HFF-Myc (cell line): ENCODE data around the gene PDCD1LG2.
"Not testable (repeated sequence)": the region's sequence is repeated elsewhere in the genome, so short reads cannot be mapped to it uniquely, and the experiment has no call there.

ENCODE experiments used
- DNase-seq: peaks from one replicate; pipeline ENCODE4 v3.0.0-alpha.2; 2011; ENCODE audit warnings: low read depth; ENCODE audit errors: extremely low read depth
- H3K4me3 ChIP-seq: replicated peaks from 2 replicates; pipeline ENCODE4 v1.5.1; 2011; ENCODE audit warnings: low read depth, mild to moderate bottlenecking, control low read depth, low read length
- TF ChIP-seq, protein P1 (sequence below): IDR thresholded peaks from 2 replicates; pipeline ENCODE4 v1.5.1; 2012; ENCODE audit warnings: mild to moderate bottlenecking, low read depth, low read length, control low read depth; ENCODE audit errors: missing control alignments

Gene PDCD1LG2

DNA sequence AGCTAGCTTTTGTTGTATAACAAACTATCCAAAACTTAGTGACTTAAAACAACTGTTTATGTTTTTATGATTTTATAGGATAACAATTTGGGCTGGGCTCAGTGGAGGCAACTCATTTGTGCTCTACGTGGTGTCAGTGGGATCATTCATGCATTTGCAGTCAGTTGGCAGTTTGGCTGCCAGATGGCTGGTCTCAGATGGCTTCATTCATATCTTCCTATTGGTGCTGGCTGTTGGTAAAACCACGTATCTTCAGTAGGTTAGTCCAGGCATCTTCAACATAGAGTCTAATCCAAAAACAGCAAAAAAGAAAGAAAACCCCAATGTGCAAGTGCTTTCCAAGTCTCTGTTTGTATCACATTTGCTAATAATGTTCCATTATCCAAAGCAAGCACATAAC is 66.9 kb downstream of the PDCD1LG2 start:
- DNase-seq, result no peak
- TF ChIP-seq, protein P1, sequence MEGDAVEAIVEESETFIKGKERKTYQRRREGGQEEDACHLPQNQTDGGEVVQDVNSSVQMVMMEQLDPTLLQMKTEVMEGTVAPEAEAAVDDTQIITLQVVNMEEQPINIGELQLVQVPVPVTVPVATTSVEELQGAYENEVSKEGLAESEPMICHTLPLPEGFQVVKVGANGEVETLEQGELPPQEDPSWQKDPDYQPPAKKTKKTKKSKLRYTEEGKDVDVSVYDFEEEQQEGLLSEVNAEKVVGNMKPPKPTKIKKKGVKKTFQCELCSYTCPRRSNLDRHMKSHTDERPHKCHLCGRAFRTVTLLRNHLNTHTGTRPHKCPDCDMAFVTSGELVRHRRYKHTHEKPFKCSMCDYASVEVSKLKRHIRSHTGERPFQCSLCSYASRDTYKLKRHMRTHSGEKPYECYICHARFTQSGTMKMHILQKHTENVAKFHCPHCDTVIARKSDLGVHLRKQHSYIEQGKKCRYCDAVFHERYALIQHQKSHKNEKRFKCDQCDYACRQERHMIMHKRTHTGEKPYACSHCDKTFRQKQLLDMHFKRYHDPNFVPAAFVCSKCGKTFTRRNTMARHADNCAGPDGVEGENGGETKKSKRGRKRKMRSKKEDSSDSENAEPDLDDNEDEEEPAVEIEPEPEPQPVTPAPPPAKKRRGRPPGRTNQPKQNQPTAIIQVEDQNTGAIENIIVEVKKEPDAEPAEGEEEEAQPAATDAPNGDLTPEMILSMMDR, result no peak

DNA sequence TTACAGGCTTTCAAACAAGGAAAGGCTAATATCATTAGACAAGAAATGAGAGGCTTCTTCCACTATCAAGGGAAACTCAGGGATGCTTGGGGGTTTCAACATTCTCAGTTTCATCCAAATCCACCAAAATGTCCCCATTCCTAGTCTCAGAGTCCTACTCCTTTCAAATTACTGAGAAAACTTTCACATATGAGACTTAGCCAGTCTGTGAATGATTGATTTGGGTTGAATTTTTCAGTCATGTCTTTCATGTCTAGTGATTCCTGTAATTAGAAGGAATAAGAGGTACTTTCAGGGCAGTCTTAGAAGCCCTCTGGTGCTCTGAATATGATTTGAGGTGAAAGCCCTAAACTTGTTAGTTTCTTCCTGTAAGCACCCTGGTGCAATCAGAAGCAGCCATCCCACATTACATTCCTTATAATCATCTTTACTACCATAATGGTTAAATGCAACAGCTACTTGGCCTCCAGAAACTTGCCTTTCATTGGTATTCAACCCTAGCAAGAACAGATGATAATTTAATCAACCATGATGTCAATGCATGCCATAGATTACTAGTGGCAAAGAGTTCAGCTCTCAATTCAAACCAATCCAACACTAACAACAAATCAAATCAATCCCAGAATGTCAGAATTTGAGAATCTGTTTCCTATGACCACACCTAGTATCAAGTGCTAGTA is 67.8 kb downstream of the PDCD1LG2 start:
- no peak for DNase-seq
- TF ChIP-seq, protein P1, result no peak

More for the DNA sequence above, 66.9 kb downstream of the PDCD1LG2 start:
- no peak overlapping the region for H3K4me3 ChIP-seq

DNA sequence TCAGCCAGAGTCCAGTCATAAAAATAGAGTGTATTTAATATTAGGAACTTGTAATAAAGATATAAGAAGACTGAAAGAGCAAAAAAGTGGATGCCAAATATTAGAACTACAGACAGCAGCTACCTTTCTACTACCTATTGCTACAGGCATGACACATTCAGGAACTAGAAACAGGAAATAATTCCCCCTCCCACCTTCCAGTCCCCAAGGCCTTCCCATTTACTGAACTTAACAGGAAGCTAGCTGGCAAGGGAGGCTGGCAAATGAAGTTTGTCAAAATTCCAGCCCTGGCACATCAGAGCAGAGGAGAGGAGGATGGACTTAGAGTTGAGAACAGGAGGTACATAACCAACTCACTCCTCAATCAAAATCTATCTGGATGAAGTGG is 68.4 kb downstream of the PDCD1LG2 start:
- no peak overlapping the region for H3K4me3 ChIP-seq
- DNase-seq, result no peak
- TF ChIP-seq, protein P1, result no peak

More for the DNA sequence above, 67.8 kb downstream of the PDCD1LG2 start:
- no peak overlapping the region for H3K4me3 ChIP-seq

DNA sequence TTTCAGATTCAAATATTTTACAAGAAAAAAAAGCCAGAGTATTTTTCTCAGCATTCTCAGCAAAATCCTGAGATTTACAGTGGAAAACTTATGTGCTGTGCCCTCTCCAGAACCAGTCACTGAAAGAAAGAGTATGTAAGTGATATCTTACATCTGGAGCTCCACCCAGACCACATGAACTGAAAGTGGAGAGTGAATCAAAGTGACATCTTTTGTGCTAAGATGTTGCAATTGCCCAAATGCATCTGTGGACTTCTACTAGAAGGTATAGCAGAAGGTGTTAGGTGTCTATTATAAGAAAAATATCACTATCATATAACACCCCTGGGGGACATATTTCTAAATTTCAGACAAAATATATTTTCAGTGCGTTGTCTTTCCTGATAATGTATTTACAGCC is 69.5 kb downstream of the PDCD1LG2 start:
- no peak for DNase-seq
- H3K4me3 ChIP-seq, result no peak overlapping the region
- TF ChIP-seq, protein P1, result no peak

DNA sequence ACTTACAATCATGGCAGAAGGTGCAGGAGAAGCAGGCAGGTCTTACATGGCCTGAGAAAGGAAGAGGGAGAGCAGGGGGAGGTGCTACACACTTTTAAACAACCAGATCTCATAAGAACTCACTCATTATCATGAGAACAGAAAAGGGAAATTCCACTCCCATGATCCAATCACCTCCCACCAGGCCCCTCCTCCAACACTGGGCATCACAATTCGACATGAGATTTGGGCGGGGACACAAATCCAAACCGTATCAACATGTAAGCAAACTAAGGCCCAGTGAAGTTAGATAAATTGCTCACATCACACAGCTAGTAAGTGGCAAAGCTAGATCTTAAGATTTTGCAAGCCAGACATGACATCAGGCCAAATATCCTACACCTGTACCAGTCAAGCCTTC is 70.3 kb downstream of the PDCD1LG2 start:
- H3K4me3 ChIP-seq, result no peak overlapping the region
- DNase-seq, result no peak
- TF ChIP-seq, protein P1, result no peak

DNA sequence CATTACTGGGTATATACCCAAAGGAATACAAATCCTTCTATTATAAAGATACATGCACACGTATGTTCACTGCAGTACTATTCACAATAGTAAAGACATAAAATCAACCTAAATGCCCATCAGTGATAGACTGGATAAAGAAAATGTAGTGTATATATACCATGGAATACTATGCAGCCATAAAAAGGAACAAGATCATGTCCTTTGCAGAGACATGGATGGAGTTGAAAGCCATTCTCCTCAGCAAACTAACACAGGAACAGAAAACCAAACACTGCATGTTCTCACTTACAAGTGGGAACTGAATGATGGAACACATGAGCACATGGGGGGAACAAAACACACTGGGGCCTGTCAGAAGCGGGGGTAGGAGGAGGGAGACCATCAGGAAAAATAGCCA is 71.4 kb downstream of the PDCD1LG2 start:
- not testable (repeated sequence) for H3K4me3 ChIP-seq, DNase-seq

DNA sequence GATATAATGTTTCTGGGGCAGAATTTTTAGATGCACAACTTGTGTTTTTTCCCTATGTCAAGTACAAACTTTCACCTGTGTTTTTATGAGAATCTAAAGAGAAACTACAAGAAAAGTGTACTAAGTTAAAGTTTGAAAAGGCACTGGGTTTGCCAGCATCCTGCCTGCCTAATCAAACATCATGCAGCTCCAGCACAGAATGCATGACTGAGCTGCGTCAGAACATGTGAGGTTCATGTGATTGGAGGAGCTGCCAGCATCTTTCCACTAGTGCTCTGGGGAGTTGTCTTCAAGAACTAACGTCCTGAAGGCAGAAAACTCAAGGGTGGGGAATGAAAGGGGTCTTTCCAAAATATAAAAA is 72.5 kb downstream of the PDCD1LG2 start:
- H3K4me3 ChIP-seq, result no peak overlapping the region
- no peak for DNase-seq
- TF ChIP-seq, protein P1, result no peak
